MCF 10A (cell line): ENCODE results near the gene PRELID3B. TPM values are rescaled to one million over a fixed set of nuclear protein-coding genes. Genes with fewer than 3 reads are reported as not detected.

ENCODE experiments used
- BruUV-seq: library from RNA; stranded (reverse); fragments of 400-500 nt; replicated peaks from 2 replicates; lab custom pipeline; 2021; lab: Mats Ljungman, UMichigan
- CTCF ChIA-PET: fragments of 300-600 bp; sonication (Branson Sonifier 250); formaldehyde crosslinking; extraction: SDS; loops from one replicate; lab custom pipeline; 2021; ENCODE audit warnings: antibody characterized with exemption, inconsistent platforms; lab: Yijun Ruan, JAX
- POLR2A ChIA-PET: fragments of 300-600, 350-650 bp; sonication (Branson Sonifier 250); formaldehyde crosslinking; extraction: SDS; loops from one replicate; lab custom pipeline; 2020; ENCODE audit warnings: antibody characterized with exemption, inconsistent platforms; lab: Yijun Ruan, JAX
- DNase-seq: peaks from one replicate; pipeline ENCODE4 v3.0.0-alpha.2; 2018; ENCODE audit not compliant: unreplicated experiment
- H3K27ac Mint-ChIP-seq: one replicate; pipeline ENCODE4 v1.8.0; 2022; ENCODE audit warnings: mild to moderate bottlenecking, low read depth, mixed read lengths; ENCODE audit not compliant: unreplicated experiment
- H3K27me3 Mint-ChIP-seq: one replicate; pipeline ENCODE4 v1.8.0; 2022; ENCODE audit warnings: mixed read lengths; ENCODE audit not compliant: insufficient read depth, unreplicated experiment
- H3K36me3 Mint-ChIP-seq: one replicate; pipeline ENCODE4 v1.8.0; 2022; ENCODE audit warnings: mild to moderate bottlenecking, moderate library complexity, mixed read lengths; ENCODE audit not compliant: insufficient read depth, unreplicated experiment
- H3K4me1 Mint-ChIP-seq: one replicate; pipeline ENCODE4 v1.8.0; 2022; ENCODE audit warnings: mixed read lengths; ENCODE audit not compliant: insufficient read depth, unreplicated experiment
- H3K4me3 Mint-ChIP-seq: one replicate; pipeline ENCODE4 v1.8.0; 2022; ENCODE audit warnings: mild to moderate bottlenecking, moderate library complexity, mixed read lengths; ENCODE audit not compliant: unreplicated experiment
- H3K9me3 Mint-ChIP-seq: one replicate; pipeline ENCODE4 v1.8.0; 2022; ENCODE audit warnings: mixed read lengths; ENCODE audit not compliant: unreplicated experiment
- intact Hi-C: fragments of 100-400 bp; cut with micrococcal nuclease; formaldehyde crosslinking; loops from 2 replicates; pipeline ENCODE4 v1.14.1; 2022
- total RNA-seq: library from RNA; stranded (reverse); gene quantifications from 2 replicates; pipeline ENCODE4 v1.2.3, GENCODE V29; 2022
- TF ChIP-seq, protein P1 (sequence below): fragments of 200-600 bp; IDR thresholded peaks from one replicate; pipeline ENCODE4 v1.8.0; 2022; ENCODE audit warnings: antibody characterized with exemption, mild to moderate bottlenecking; ENCODE audit not compliant: unreplicated experiment

The PRELID3B gene
- total RNA-seq, 1 experiment from 2014 or later, result 197 TPM

DNA sequence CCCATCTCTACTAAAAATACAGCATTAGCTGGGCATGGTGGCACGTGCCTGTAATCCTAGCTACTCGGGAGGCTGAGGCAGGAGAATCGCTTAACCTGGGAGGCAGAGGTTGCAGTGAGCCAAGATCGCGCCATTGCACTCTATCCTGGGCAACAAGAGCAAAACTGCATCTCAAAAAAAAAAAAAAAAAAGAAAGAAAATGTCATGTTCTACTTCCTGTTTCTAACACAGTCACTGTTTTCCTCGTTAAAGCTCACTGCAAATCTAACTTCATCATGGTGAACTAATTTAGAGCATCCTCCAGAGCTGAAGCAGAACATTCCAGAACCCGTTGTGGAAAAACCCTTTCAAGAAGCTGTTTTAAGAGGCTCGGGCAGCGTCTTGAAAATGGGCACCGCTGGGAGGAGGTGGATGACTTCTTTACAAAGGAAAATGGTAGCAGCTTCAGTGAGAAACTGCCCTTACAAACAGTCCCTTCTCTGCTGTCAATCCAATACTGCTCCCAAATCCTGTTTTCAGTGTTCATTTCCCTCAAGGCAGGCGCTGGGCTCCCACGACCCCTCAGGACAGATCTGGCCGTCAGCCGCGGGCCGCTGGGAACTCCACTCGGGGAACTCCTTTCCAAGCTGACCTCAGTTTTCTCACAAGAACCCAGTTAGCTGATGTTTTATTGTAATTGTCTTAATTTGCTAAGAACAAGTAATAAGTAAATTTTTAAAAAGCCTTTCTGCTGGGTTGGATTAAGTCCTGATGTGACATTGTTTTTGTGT lies 48.0 kb downstream of the PRELID3B start:
- no peak overlapping the region for H3K27ac Mint-ChIP-seq
- no peaks in the 10 kb centered on the region for H3K27me3 Mint-ChIP-seq
- no peak overlapping the region for H3K4me3 Mint-ChIP-seq
- H3K4me1 Mint-ChIP-seq, result no peaks in the 10 kb centered on the region
- TF ChIP-seq, protein P1, sequence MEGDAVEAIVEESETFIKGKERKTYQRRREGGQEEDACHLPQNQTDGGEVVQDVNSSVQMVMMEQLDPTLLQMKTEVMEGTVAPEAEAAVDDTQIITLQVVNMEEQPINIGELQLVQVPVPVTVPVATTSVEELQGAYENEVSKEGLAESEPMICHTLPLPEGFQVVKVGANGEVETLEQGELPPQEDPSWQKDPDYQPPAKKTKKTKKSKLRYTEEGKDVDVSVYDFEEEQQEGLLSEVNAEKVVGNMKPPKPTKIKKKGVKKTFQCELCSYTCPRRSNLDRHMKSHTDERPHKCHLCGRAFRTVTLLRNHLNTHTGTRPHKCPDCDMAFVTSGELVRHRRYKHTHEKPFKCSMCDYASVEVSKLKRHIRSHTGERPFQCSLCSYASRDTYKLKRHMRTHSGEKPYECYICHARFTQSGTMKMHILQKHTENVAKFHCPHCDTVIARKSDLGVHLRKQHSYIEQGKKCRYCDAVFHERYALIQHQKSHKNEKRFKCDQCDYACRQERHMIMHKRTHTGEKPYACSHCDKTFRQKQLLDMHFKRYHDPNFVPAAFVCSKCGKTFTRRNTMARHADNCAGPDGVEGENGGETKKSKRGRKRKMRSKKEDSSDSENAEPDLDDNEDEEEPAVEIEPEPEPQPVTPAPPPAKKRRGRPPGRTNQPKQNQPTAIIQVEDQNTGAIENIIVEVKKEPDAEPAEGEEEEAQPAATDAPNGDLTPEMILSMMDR, result no peak
- no peak for DNase-seq
- peaks cover 89% of the 10 kb centered on the region for H3K36me3 Mint-ChIP-seq
- ChIA-PET CTCF (interaction anchor here (0.7 kb wide), 1 partner anchor 236 kb away, joined by 3 read pairs; no protein-coding TSS in a partner anchor), POLR2A (interaction anchor here (0.7 to 1.4 kb wide), 3 partner anchors 10 to 18 kb away, joined by 3 to 5 read pairs (median 3); no protein-coding TSS in a partner anchor)
- intact Hi-C loops, result no loop called here
- H3K9me3 Mint-ChIP-seq, result no peaks in the 10 kb centered on the region
- BruUV-seq, result TSS peak; percentile 46

DNA sequence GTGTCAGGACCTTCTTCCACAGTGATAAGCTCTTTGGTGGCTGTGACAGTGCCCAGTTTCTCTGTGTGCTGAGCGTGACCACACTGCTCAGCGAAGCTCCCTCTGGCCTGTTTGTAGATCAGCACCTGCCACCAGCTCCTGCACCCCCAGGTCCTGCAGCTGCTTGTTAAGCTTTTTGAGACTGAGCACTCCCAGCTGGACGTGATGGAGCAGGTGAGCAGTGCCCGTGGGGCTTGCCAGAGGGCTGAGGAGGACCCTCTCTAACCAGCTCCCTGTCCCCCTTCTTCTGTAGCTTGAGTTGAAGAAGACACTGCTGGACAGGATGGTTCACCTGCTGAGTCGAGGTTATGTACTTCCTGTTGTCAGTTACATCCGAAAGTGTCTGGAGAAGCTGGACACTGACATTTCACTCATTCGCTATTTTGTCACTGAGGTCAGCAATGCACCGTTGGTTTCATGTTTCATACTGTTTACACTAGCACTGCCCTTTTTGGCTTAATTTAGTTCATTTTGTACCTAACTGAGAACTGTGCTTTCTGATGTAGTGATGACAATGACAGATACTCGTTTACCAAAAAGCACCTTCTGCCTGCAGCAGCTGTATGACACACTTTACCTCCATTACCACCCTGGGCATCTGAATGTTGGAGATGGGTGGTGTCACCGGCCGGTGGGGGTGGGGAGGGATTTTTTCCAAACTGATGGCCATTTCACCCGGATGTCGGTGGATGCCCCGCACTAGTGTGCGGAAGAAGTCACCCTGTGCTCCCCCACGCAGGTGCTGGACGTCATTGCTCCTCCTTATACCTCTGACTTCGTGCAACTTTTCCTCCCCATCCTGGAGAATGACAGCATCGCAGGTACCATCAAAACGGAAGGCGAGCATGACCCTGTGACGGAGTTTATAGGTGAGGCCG lies 49.0 kb downstream of the PRELID3B start:
- DNase-seq, result no peak
- Mint-ChIP-seq H3K4me1 (no peaks in the 10 kb centered on the region), H3K27ac (no peak overlapping the region), H3K27me3 (no peaks in the 10 kb centered on the region), H3K4me3 (no peak overlapping the region), H3K36me3 (peaks cover 93% of the 10 kb centered on the region), H3K9me3 (no peaks in the 10 kb centered on the region)
- POLR2A ChIA-PET, result interaction anchor here (0.7 to 1.5 kb wide), 6 partner anchors 9 to 39 kb away, joined by 3 to 11 read pairs (median 4); partner anchors contain the start of gene ATP5F1E
- CTCF ChIA-PET, result interaction anchor here (0.6 to 1.0 kb wide), 4 partner anchors 12 to 237 kb away, joined by 3 to 5 read pairs (median 4); no protein-coding TSS in a partner anchor
- no TSS peak for BruUV-seq
- TF ChIP-seq, protein P1, result no peak
- intact Hi-C loops, result no loop called here

DNA sequence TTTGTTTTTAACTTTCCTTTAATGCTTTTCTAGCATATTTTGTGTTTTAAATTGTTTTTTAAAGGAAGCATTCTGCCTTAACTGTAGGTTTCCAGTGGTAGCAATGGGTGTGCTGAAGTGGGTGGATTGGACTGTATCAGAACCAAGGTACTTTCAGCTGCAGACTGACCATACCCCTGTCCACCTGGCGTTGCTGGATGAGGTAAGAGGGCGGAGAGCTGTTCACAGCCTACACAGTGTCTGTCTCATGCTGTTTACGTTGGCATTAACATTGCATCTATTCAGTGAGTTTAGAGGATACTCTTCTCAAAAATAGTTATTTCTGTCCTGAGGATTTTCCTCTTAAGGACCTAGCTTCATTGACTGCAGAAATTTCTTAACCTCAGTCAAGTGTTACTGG lies 49.7 kb downstream of the PRELID3B start:
- no peak for DNase-seq
- H3K27me3 Mint-ChIP-seq, result no peaks in the 10 kb centered on the region
- H3K4me1 Mint-ChIP-seq, result no peaks in the 10 kb centered on the region
- ChIA-PET POLR2A (interaction anchor here (1.0 to 1.5 kb wide), 3 partner anchors 10 to 40 kb away, joined by 3 to 11 read pairs (median 10); partner anchors contain the start of gene ATP5F1E), CTCF (interaction anchor here (1.0 kb wide), 2 partner anchors 13 to 92 kb away, joined by 3 to 5 read pairs; no protein-coding TSS in a partner anchor)
- H3K36me3 Mint-ChIP-seq, result peaks cover 93% of the 10 kb centered on the region
- BruUV-seq, result no TSS peak
- H3K4me3 Mint-ChIP-seq, result no peak overlapping the region
- no peaks in the 10 kb centered on the region for H3K9me3 Mint-ChIP-seq
- TF ChIP-seq, protein P1, result no peak
- intact Hi-C loops, result no loop called here
- H3K27ac Mint-ChIP-seq, result no peak overlapping the region
